HG03045 (cell line): ENCODE results near the gene CTAG1B.
"Not testable (repeated sequence)": the region's sequence is repeated elsewhere in the genome, so short reads cannot be mapped to it uniquely, and the experiment has no call there.

ENCODE experiments used
- ATAC-seq: cut with Tn5 transposase; IDR thresholded peaks from one replicate; pipeline ENCODE4 v1.9.1; 2021; ENCODE audit warnings: mild to moderate bottlenecking, moderate library complexity; ENCODE audit not compliant: unreplicated experiment

Gene CTAG1B

DNA sequence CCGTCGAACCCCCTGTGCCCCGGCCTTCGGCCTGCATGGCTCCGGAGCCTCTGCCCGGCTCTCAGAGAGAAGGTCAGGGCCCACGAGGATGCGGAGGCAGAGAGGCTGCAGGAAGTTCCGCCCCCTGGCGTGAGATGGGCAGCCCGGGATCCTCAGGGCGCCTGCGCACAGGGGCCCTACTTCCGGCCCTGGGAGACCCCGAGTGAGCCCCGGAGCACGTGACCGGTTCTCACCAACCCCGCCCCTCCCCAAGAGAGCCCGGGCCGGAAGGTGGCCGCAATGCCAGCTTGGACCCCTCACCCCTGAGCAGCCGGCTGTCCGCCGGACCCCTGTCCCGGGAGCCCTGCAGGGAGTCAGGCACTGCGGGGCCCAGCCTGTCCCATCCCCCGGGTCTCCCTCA is at the start of gene CTAG1B:
CTAG1B (minus strand) TSS at position 101 of the 400 bp plus-strand sequence; CDS start at position 37, 64 bp downstream.
- not testable (repeated sequence) for ATAC-seq

DNA sequence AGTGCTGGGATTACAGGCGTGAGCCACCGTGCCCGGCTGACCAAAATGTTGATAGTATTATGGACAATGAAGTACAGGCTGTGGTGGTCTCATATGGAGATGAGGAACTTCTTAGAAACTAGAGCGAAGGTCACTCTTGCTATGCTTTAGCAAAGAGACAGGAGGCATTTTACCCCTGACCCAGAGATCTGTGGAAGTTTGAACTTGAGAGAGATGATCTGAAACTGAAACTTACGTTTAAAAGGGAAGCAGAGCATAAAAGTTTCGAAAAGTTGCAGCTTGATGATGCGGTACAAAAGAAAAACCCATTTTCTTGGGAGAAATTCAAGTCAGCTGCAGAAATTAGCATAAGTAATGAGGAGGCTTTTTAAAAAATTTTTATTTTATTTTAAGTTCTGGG is 42.8 kb upstream of the CTAG1B start:
- no peak for ATAC-seq

DNA sequence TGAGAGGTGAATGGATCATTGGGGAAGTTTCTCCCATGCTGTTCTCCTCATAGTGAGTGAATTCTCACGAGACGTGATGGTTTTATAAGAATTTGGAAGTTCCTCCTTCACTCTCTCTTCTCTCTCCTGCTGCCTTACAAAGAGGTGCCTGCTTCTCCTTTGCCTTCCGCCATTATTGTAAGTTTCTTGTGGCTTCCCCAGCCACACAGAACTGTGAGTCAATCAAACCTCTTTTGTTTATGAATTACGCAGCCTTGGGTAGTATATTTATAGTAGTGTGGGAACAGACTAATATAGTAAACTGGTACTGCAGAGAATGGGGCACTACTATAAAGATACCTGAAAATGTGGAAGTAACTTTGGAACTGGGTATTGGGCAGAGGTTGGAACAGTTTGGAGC is 42.1 kb upstream of the CTAG1B start:
- ATAC-seq = no peak

DNA sequence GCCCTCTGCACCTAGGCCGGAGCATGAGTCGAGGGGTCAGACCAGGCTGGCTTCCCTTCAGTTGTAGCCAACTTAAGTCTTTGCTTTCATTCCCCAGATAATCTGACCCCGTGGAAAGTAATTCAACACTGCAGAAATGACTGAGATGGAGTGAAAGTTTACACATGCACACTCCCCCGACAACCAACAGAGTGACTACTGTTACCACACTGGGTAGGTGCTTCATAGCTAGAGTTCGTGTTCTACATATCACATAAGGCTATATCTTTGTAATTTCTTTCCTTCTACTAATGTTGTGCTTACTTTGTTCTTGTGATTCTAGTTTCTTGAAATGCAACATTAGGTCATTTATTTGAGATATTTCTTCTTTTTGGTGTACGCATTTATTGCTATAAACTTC is 41.5 kb upstream of the CTAG1B start:
- no peak for ATAC-seq

DNA sequence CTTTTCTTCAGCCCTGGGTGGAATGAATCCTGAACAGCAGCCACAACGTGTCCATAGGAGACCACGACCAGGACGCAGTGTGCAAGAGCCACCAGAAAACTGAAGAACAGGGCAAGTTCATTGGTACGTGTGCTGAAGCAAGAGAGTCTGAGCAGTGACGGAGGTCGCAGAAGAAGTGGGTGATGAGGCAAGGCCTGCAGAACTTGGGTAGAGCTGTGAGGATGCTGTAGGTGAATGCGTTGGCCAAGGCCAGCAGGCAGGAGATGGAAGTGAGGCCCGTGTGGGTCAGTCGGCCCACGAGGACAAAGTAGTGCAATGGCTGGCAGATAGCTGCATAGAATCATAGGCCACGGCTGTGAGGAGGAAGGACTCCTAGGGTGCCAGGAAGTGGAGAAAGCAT is 39.9 kb upstream of the CTAG1B start:
- ATAC-seq = no peak

DNA sequence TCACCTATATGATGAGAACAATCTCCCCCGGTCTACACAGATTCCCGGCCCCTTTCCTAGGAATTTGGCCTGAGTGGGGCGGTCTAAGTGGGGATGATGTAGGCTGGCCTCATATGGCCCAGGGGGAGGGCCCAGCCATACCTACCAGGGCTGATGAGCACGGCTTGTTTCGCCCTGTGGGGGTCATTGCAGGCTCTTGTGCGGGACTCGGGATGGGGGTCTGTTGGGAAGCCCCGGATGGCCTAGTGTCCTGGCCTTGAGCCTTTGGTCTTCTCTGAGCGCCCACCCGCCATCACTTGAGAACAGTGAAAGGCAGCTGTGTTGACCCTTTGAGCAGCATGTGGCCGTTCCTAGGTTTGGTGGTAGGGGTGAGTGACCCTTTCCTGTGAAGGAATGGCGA is 39.1 kb upstream of the CTAG1B start:
- ATAC-seq = no peak

DNA sequence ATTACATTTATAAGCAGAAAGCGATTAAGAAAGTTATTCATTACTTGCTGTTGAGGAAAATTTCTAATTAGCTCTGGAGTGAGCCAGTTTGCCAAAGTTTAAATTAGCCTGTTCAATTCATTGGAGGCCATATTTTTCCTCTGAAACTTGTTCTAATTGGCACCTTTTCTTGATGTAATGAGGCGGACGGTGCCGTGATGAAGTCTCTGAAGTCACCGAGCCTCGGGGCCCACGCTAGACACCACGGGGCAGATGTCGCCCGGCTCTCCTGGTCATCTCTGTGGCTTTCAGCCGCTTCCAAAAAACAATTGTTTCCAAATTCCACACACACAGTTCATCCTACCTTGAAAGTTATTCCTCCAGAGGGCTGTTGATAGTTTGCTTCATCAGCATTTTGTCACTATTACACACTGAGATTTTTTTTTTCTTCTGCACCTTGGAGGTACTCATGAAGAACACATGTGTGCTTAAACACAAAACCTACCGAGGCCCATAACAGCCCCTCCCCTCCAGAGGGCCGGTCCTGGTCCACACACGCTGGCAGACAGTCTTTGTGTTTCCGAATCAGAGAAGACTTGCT is 38.2 kb upstream of the CTAG1B start:
- no peak for ATAC-seq

DNA sequence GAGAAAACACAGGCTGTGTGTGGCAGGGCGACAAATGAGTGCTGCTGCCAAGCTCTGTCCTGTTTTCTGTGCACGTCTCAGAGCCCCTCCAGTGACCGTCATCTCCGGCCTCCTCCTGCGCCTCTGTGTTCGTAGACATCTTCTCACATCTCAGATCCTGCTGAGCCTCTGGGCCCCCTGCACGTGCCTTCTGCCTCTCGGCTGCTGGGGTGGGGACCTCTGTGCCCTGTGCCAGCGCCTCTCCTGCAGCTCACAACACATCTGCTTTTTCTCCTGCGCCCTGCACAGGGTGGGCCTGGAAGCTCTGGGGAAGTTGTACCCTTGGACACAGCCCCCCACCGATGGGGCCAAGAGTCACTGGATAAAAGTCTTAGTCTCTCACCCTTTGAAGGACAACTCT is 36.7 kb upstream of the CTAG1B start:
- no peak for ATAC-seq

DNA sequence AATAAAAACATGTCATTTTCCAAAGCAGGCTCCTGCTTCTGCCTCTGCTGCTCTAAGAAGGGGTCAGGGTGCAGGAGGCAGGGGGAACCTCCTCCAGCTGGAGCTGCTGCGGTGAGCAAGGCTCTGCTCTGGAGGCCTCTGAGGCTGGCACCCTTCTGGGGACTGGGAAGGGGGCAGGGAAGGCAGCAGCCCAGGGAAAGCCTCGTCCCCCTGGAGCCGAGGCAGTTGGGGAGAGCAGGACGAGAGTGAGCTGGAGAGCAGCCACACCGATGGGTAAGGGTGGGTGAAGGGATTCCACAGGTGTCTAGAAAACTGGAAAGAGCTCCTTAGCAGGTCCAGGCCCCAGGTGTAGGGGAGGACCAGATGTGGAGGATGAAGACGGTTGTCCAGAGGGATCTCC is 36.3 kb upstream of the CTAG1B start:
- ATAC-seq = no peak

DNA sequence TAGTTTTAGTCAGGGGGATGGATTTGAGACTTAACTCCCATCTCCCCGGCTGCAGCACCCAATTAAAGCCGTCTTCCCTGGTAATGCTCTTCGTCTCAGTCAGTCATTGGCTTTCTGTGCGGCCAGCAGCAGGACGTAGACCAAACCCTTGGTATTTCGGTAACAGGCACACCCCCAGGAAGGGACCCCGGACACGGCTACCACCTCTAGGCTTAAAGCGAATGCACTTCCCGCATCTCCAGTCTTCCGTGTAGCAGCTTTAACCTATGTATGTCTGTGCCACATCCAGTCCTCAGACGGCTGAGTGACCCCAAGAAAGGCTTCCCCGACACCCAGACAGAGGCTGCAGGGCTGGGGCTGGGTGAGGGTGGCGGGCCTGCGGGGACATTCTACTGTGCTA is 35.8 kb upstream of the CTAG1B start:
- ATAC-seq = no peak

DNA sequence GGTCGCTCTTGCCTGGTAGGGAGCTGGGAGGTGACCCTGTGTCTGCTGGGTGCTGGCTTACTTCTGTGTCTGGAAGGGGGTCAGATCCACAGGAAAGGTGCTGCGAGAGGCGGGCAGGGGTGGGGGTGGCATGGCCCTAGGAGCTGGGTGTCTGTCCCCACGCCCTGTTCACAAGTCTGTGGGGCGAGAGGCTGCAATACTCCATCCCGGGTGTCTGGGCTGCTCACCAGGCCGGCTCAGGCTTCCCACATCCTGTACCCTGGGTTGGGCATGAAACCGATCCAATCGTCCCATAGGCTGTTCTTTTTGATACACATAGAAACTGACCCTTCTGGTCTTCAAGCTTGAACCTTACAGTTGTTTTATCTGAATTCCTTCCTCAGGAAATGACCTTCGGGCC is 35.3 kb upstream of the CTAG1B start:
- no peak for ATAC-seq

DNA sequence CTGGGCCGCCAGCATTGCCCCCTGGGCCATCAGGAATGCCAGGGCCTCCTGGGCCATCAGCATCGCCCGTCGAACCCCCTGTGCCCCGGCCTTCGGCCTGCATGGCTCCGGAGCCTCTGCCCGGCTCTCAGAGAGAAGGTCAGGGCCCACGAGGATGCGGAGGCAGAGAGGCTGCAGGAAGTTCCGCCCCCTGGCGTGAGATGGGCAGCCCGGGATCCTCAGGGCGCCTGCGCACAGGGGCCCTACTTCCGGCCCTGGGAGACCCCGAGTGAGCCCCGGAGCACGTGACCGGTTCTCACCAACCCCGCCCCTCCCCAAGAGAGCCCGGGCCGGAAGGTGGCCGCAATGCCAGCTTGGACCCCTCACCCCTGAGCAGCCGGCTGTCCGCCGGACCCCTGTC is 34.3 kb upstream of the CTAG1B start, which contains the start of gene CTAG2:
CTAG2 (minus strand) TSS at position 167 of the 400 bp plus-strand sequence; CDS start at position 103, 64 bp downstream.
- ATAC-seq = not testable (repeated sequence)

DNA sequence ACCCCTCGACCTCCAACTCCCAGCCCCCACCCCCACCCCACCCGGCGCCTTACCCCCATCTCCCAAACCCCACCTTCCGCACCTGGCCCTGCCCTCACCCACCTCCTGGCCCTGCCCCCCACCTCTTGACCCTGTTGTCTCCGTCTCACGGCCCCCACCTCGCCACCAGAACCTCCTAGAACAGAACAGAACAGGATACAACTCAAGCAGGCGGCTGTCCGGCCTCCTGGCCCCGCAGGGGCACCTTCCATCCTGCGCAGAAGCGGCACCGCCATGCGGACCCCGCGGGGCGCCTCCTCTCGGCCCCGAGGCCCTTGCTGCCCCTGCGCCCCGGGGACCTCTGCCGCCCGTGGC is 33.9 kb upstream of the CTAG1B start:
- no peak for ATAC-seq

DNA sequence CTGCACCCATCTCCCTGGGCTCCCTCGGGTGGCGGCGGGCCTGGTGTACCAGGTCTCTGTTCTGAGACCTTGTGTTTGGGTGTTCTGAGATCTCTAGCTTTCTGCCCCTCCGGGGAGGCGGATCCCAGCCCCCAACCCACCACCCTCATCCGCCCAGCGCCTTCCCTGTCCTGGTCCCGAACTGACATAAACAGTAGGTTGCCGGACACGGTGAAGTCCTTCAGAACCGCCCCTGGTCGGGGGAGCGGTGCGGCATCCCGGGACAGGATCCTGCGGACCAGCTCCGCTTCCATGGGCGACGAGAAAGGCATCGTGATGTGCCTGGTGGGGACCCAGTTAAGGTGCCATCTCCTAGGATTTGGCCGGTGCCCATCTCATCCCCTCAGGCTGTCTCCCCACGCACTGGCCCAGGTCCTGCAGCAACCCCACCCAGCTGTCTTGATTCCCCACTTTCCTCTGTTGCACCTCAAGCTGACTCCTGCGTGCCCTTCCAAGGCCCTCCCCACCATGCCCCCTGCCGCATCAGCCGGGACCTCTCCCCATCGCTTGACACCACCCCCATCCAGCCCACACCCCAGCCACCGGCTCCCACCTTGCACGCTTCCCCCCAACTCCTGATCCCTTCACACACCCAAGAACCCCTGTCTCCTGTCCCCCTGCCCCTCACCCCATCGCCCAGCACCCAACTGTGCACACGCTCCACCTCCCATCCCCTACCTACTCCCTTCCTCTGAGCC is 33.4 kb upstream of the CTAG1B start:
- no peak for ATAC-seq

DNA sequence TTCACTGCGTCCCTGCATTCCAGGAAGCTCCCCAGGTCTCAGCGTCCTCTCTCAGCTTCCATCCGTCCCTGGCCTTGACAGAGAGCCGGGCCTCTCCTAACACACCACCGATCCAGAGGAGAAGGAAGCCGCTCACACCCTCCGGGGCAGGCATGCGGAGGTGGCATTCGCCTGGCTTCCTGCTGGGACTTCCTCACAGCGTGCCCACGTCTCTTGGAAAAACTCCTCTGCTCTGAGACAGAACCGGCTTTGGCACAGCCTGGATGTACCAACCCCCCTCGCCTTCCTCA is 31.1 kb upstream of the CTAG1B start:
- ATAC-seq = no peak

DNA sequence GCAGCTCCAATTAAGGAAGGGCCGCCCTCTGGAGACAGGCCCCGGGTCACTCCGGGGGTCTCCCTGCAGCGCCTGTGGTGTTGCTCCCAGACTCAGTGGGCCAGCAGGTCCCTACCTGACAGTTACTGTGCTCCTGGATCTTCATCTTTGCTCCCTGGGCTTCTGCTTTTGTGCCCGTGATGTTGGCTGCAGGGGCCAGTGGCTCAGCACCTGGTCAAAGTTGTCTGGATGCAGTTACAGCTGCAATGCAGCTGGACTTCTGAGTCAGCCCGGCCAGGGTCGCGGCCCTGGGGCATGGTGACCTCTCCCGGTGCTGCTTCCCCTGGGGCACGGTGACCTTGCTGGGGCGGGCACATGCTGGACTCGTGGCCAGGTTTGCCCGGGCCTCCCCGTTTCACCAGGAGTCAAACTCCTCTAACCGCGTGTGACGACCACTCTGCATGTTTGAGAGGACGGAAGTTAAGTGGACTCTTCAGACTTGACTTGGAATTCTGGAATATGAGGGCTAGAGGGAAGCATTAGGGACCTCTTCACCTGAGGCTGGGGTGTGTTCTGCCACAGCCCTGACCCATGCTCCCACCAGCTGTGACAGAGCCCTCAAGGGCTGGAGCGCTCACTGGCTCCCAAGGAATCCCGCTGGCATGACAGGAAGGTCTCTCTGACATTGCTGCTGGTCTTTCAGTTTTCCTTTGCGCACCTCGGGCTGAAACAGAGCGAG is 30.6 kb upstream of the CTAG1B start:
- no peak for ATAC-seq

DNA sequence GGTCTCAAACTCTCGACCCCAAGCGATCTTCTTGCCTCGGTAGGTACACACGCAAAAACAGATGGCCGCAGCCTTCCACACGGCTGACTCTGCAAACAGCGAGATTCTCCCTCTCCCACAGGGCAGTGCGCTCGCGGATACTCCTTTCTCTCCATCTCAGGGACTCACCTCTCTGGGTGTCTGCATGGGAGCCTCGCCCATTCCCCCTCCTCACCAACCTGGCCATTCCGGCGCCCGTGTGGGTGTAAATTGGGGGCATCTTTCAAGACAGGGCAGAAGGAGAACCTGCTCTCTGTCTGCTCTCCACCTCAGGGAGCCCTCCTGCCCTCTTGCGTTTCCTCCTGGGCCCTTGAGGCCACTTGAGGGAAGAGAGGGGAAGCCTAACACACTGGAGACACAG is 29.8 kb upstream of the CTAG1B start:
- no peak for ATAC-seq

DNA sequence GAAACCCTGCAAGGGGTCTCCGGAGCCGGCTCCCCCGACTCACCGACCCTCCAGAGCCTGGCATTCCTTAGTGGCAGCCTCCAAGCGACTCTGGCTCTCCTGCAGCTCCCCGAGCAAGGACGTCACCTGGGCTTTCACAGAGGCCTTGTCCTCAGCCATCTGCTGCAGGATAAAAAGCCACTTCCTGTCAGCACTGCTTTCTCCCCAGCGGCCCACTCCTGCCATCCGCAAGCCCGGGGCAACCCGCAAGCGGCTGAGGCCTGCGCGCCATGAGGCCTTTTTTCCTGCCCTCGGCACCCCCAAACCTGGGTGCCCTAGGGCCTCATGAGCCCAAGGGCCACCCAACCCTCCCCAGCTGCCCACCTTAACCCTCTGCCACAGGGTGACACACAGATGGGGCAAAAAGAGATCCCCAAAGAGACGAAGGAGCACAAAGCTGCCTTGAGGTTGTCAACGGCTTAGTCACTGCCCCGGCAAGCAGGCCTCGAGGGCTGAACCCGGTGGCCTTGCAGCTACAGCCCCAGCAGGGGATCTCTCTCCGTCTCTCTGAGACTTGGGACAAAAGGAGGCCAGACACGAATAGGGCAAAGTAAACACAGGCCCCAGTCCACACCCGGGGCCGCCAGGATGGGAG is 26.8 kb upstream of the CTAG1B start:
- ATAC-seq = not testable (repeated sequence)

DNA sequence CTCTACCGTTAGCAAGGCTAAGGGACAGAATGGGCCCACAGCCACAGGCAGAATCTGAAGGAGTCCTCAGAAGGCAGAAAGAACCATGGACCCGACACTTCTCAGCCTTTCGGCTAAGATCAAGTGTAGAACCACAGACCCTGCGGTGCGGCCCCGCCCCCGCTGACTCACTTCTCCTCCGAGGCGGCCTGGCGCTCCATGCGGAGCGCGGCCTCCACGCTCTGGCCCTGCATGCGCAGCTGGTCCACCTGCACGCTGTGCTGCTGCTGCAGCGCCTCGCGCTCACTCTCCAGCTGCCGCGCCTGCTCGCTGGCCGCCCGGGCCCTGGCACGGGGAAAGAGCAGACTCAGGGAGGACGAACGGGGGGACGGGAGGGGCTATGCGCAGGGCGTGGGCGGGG is 24.6 kb upstream of the CTAG1B start:
- ATAC-seq = not testable (repeated sequence)

DNA sequence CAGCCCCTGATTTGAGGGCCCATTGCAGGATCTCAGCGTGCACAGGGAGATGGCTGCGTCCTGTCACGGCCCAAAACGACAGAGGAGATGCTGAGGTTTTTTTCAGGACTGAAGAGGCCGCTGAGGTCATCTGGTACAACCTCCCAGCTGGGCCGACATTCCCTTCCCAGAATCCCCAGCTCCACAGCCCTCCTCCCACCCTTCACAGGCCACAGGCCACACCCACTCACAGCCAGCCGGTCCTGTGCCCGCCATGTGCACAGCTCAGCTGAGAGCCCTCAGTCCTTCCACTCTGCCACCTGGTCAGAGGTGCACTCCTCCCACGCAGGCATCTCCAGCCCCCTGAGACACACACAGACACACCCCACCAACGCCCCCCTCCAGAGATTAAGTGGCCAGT is 22.7 kb upstream of the CTAG1B start:
- not testable (repeated sequence) for ATAC-seq

DNA sequence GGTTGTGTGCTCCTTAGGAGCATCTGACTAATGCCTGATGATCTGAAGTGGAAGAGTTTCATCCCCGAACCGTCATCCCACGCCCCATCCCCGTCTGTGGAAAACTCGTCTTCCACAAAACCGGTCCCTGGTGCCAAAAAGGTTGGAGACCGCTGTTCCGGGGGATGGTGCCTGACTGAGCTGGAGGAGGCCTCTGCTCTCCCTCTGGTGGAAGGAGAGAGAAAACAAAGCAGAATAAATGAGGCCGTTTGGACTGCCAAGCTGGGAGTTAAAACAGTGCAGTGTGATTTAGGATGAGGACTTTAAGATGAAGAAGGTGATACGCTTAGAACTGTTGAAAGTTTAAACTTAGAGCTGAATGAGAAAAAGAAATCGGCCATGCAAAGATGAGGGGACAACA is 14.6 kb upstream of the CTAG1B start:
- not testable (repeated sequence) for ATAC-seq

DNA sequence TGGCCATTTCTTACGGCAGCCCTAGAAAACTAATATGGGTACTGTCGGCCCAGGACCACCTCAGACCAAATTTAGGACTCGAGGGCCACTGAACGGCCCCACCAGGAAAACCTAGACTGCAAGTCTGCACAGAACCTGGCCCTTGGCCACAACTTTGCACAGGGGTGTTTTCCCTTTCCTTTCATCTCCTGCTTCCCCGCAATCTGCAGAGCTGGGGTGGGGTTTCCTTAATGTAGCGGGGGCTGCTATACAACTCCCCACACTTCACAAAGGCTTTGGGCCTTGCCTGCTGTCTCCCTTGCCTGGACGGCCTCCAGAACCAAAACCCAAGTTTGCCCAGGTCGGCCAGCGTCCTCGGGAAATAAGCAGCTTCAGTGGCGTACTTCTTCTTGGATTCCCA is 11.9 kb upstream of the CTAG1B start:
- not testable (repeated sequence) for ATAC-seq
